OCI-LY7 (cell line): ENCODE measurements around the gene WWOX. TPM values are rescaled to one million over a fixed set of nuclear protein-coding genes. Genes with fewer than 3 reads are reported as not detected.

ENCODE experiments used
- BruUV-seq: library from RNA; stranded (reverse); fragments of 400-500 nt; replicated peaks from 2 replicates; lab custom pipeline; 2021; lab: Mats Ljungman, UMichigan
- CTCF ChIA-PET: fragments of 300-600 bp; sonication (Branson Sonifier 250); formaldehyde crosslinking; loops from one replicate; lab custom pipeline; 2022; ENCODE audit warnings: antibody characterized with exemption; ENCODE audit not compliant: unreplicated experiment; lab: Charles Lee
- POLR2A ChIA-PET: fragments of 300-600 bp; sonication (Branson Sonifier 250); formaldehyde crosslinking; loops from one replicate; lab custom pipeline; 2022; ENCODE audit warnings: antibody characterized with exemption; lab: Charles Lee
- DNase-seq: peaks from one replicate; pipeline ENCODE4 v3.0.0-alpha.2; 2015; ENCODE audit warnings: low spot score
- H2AFZ ChIP-seq: fragments of 200-600 bp; sonication (generic), shearing (Covaris generic); 2 replicates; pipeline ENCODE4 v1.6.1; 2014; ENCODE audit warnings: mild to moderate bottlenecking, antibody characterized with exemption, low read length, moderate library complexity
- H3K27ac ChIP-seq: fragments of 200-600 bp; sonication (generic); 2 replicates; pipeline ENCODE4 v1.5.1; 2014; ENCODE audit warnings: mixed run types, low read depth, mild to moderate bottlenecking, moderate library complexity, low read length, inconsistent platforms; ENCODE audit not compliant: poor library complexity, severe bottlenecking
- H3K36me3 ChIP-seq: fragments of 200-600 bp; sonication (generic); 2 replicates; pipeline ENCODE4 v1.6.1; 2014; ENCODE audit warnings: mild to moderate bottlenecking, antibody characterized with exemption, low read length, moderate library complexity, mixed read lengths; ENCODE audit not compliant: insufficient read depth
- H3K4me1 ChIP-seq: fragments of 200-600 bp; sonication (generic); 2 replicates; pipeline ENCODE4 v1.5.1; 2014; ENCODE audit warnings: mild to moderate bottlenecking, low read length; ENCODE audit not compliant: insufficient read depth, poor library complexity, severe bottlenecking
- H3K4me2 ChIP-seq: fragments of 200-600 bp; sonication (generic); 2 replicates; pipeline ENCODE4 v1.6.1; 2014; ENCODE audit warnings: mild to moderate bottlenecking, low read length
- H3K4me3 ChIP-seq: fragments of 200-600 bp; sonication (generic); 2 replicates; pipeline ENCODE4 v1.5.1; 2014; ENCODE audit warnings: mild to moderate bottlenecking, low read depth, low read length; ENCODE audit not compliant: poor library complexity, severe bottlenecking
- H3K79me2 ChIP-seq: fragments of 200-600 bp; sonication (generic); 2 replicates; pipeline ENCODE4 v1.6.1; 2016; ENCODE audit warnings: low read depth, mild to moderate bottlenecking, low read length, moderate library complexity, mixed read lengths; ENCODE audit not compliant: insufficient read depth
- H3K9me2 ChIP-seq: fragments of 200-600 bp; sonication (generic); 2 replicates; pipeline ENCODE4 v1.6.1; 2016; ENCODE audit warnings: mild to moderate bottlenecking, low read length, mixed read lengths; ENCODE audit not compliant: insufficient read depth
- H3K9me3 ChIP-seq: fragments of 200-600 bp; sonication (generic); 2 replicates; pipeline ENCODE4 v1.6.1; 2014; ENCODE audit warnings: mild to moderate bottlenecking, mixed run types, low read length, mixed read lengths
- H4K20me1 ChIP-seq: fragments of 200-600 bp; sonication (generic); 2 replicates; pipeline ENCODE4 v1.6.1; 2014; ENCODE audit warnings: mild to moderate bottlenecking, antibody characterized with exemption, low read length, moderate library complexity, mixed read lengths; ENCODE audit not compliant: insufficient read depth
- CTCF ChIP-seq: fragments of 200-600 bp; sonication (generic); conservative IDR thresholded peaks from 2 replicates; pipeline ENCODE4 v1.5.1; 2014; ENCODE audit warnings: mild to moderate bottlenecking, antibody characterized with exemption, low read length, moderate library complexity, mixed read lengths
- EZH2phosphoT487 ChIP-seq: fragments of 200-600 bp; sonication (generic); IDR thresholded peaks from 2 replicates; pipeline ENCODE4 v1.6.1; 2018; ENCODE audit warnings: low read depth, borderline replicate concordance, mild to moderate bottlenecking, mixed run types, antibody characterized with exemption, low read length, moderate library complexity, mixed read lengths
- intact Hi-C: fragments of 100-400 bp; cut with micrococcal nuclease; formaldehyde crosslinking; loops from one replicate; pipeline ENCODE4 v1.10.0; 2022; ENCODE audit not compliant: unreplicated experiment
- total RNA-seq, 2 experiments: library from RNA; depleted of rRNA in 1 of 2; stranded (reverse); fragments of >200 nt in 1 of 2; shearing (Covaris generic) in 1 of 2; gene quantifications; 2 replicates each; pipeline ENCODE4 v1.2.3, GENCODE V29; 2014 to 2022

WWOX gene
- total RNA-seq, 2 experiments from 2014 or later: 40.2 to 47.6 TPM

- Histone ChIP-seq H2AFZ (no peak overlapping the region), H4K20me1 (no peaks in the 10 kb centered on the region), H3K9me2 (no peaks in the 10 kb centered on the region), H3K27ac (no peak overlapping the region), H3K36me3 (no peaks in the 10 kb centered on the region), H3K4me1 (peaks cover 24% of the 10 kb centered on the region), H3K4me2 (peak overlapping the region; percentile 33), H3K79me2 (no peaks in the 10 kb centered on the region), H3K4me3 (peak overlapping the region; percentile 14), H3K9me3 (no peaks in the 10 kb centered on the region)
- no peak for TF ChIP-seq CTCF
- TF ChIP-seq EZH2phosphoT487: no peak
- no peak for DNase-seq
- ChIA-PET POLR2A (interaction anchor here (0.6 to 1.3 kb wide), 4 partner anchors 20 to 377 kb away, joined by 3 to 5 read pairs (median 3); no protein-coding TSS in a partner anchor), CTCF (no interaction called here)
- intact Hi-C loops: no loop called here
- BruUV-seq: no TSS peak
Observed at GRCh38 chr16:78196502-78196901, 97.0 kb downstream of the WWOX start.

- H3K4me2 ChIP-seq: no peak overlapping the region
Observed at GRCh38 chr16:78198288-78198687, 98.8 kb downstream of the WWOX start.

More at GRCh38 chr16:78198288-78198687, 98.8 kb downstream of the WWOX start:
- Histone ChIP-seq H3K27ac (no peak overlapping the region), H3K9me2 (no peaks in the 10 kb centered on the region), H3K9me3 (no peaks in the 10 kb centered on the region), H4K20me1 (no peaks in the 10 kb centered on the region), H3K4me3 (no peak overlapping the region), H3K79me2 (no peaks in the 10 kb centered on the region), H2AFZ (no peak overlapping the region), H3K4me1 (peaks cover 24% of the 10 kb centered on the region), H3K36me3 (no peaks in the 10 kb centered on the region)
- TF ChIP-seq EZH2phosphoT487 (no peak), CTCF (no peak)
- no TSS peak for BruUV-seq
- CTCF ChIA-PET: no interaction called here
- intact Hi-C loops: no loop called here
- no peak for DNase-seq
- POLR2A ChIA-PET: interaction anchor here (1.7 kb wide), 1 partner anchor 19 kb away, joined by 7 read pairs; no protein-coding TSS in a partner anchor
